GM12892 (cell line): ENCODE measurements around the gene PDZRN3.

Experiments
- POLR2A ChIP-seq: IDR thresholded peaks from 2 replicates; pipeline ENCODE4 v1.6.1; 2011; ENCODE audit warnings: low read depth, low read length, control low read depth
- POLR2AphosphoS5 ChIP-seq: IDR thresholded peaks from 2 replicates; pipeline ENCODE4 v1.6.1; 2011; ENCODE audit warnings: low read depth, low read length, control low read depth
- TAF1 ChIP-seq: IDR thresholded peaks from 2 replicates; pipeline ENCODE4 v1.6.1; 2011; ENCODE audit warnings: low read depth, mild to moderate bottlenecking, control low read depth, low read length, borderline replicate concordance

DNA sequence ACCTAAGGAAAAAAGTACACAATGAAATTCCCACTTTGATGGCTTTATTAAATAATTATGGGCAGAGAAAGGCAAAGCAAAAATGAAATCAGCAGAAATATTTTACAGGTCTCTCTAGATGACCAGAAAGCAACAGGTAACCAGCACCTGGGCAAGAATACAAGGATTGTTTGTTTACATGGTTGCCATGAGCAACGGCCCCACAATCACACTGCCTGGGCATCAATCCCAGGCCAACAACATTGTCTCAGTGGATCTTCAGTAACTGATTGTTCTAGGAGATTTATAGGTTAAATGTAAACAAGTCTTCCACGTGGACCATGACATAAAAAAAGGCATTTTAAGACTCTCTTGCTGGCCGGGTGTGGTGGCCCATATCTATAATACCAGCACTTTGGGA is 82.6 kb downstream of the PDZRN3 start:
- TF ChIP-seq TAF1 (no peak), POLR2A (no peak), POLR2AphosphoS5 (no peak)
